Measurements from ENCODE around the gene STK11IP. TPM values are rescaled to one million over a fixed set of nuclear protein-coding genes. Genes with fewer than 3 reads are reported as not detected.

STK11IP gene
- polyA plus RNA-seq, 1 donor: 17.6 TPM

DNA sequence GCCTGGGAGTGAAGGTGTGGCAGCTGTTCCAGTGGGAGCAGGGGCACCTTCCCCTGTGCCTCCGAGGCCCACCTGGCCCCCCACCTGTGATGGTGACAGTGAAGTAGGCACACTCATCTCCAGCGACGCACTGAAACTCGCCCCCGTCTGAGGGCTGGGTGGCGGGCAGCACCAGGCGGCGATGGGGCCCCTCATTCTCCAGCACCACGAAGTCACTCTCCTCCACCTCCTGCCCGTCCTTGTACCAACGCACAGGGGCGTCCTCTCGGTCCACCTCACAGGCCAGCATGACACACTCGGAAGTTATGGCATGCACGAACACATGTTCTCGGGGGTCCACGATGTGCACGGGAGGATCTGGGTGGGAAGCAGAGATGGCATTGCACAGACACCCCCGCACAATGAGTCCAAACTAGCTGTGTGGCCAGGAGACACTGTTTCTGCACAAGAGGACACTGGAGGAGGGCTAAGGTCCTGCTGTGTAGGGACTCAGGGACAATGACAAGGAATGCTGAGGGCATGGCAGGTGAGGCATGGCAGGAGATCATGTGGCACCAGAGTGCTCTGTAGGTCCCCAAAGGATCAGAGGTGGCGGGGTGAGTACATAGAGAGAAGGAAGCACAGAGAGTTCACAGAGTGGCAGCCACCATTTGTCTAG, 34.3 kb upstream of the STK11IP start:
- DNase-seq: no peak

DNA sequence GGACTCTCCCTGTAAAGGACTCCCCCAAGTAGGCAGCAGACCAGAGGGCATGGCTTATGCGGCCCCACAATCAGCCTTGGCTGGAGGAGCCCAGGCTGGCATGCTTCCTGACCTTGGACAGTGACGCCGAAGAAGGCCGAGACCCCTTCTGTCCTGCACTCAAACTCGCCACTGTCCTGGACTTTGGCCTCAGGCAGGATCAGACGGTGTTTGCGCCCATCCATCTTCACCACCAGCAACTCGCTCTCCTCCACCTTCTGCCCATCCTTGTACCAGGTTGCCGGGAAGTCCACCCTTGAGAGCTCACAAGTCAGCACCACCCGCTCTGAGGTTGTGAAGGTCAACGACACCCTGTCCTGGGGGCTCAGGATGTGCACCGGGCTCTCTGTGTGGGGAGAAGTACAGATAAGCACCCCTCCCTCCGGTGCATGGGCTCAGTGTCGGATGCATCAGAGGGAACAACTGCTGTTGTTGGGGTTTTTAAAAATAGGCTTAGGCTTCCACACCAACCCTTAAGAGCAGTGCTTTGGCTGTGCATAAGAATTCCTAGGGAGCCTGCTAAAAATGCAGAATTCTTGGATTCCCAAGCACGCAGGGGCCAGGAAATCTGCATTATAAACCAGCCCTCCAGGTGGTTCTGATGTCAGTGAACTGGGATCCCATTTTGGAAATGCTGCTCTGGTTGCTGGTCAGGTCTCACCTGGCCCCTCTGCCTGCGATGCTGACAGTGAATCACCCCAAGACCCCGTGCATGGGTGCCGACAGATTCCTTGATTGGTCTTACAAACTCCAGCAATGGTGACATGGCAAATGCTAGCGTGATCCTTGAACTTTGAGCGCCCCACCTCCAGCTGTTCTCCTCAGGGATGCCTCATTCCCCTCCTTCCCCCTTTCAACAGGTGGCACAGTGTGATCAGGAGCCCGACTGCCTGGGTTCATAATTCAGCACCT, 32.3 kb upstream of the STK11IP start:
- DNase-seq: no peak

DNA sequence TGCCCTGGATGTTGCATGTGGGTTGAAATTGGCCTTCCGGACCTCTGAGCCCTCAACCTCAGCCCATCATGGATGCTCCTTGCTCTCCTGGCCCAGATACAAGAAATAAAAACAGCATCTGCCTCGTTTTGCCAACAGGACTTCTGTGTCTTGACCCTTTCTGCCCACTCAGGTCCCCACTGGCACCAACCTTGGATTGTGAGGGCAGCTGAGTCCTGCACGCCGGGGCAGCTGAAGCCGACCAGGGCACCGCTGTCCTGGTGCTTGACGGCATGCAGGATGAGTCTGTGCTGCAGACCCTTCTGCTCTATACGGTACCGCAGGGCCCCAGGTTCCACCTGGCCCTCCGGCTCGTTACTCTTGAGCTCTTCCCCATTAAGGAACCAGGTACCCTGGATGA, 31.0 kb upstream of the STK11IP start:
- DNase-seq: no peak

DNA sequence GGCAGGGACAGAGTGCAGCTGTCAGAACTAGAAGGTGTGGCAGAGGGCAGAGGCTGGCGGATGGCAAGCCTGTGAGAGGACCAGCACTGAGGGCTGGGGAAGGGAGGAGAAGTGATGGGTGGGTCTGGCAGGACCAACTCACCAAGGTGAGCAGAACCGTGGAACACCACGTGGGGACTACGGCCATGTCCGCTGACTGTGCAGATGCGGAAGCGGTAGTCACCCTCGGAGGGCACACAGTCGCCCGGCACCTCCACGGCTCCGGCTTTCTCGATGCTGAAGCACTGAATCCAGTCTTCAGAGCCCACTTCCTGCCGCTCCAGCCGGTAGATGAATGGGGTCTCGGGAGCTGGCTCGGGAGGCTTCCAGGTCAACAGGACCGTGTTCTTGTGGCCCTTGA, 30.5 kb upstream of the STK11IP start:
- DNase-seq: no peak

DNA sequence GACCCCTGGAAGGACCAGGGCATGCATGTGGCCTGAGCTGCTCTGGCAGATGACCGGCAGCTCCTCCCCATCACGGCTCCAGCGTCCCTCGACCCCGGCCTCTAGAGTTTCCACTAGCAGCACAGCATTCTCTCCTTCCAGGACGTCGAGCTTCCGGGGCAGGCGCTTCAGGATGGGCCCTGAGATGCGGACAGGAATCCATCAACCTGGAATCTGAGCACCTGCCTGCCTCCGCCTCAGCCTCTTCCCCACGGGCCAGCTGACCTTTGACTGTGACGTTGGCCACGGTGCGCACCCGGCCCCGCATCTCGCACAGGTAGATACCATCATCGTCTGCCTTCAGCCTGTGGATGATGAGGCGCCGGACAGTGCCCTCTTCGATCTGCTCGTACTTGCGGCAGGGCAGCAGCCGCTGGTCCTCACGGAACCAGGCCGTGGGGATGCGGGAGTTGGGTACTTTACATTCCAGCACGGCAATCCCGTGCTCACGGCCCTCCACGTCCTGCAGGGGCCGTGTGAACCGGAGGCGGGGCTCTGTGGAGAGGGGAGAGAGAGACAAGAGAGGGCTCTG, 29.8 kb upstream of the STK11IP start:
- DNase-seq: no peak

DNA sequence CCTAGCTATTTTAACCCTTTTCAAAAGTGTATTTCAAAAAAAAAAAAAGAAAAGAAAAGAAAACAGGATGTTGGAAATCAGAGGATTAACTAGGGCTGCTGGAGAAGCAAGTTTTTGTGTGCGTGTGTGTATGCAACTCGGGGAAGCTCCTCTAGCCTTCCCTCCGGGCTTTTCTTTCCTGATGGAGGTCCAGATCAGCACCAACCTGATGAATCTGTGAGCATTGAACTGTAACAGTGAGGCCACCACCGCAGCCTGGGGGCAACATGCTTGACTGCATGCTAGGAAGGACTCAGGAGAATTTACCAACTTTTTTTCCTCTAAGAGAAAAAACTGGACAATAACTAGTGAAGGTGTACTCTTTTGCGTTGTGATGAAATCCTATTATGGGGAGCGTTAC, 28.6 kb upstream of the STK11IP start:
- no peak for DNase-seq

DNA sequence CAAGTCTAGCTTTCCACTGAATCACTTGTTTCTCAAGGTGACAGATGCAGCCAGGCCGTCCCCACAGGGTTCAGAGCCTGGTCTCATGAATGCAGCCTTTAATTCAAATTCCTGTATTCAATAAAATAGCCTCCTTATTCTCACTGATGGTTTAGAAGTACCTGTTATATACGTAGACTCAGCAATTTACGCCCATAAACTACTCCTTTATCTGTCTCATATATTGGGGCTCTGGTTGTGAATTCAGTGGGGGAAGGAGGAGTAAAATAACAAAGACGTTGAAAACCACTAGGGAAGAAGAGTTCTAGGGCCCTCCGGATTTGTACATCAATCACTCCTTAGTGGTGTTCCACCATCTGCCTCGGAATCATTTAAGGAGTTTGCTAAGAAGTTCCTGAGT, 28.0 kb upstream of the STK11IP start:
- DNase-seq: no peak

DNA sequence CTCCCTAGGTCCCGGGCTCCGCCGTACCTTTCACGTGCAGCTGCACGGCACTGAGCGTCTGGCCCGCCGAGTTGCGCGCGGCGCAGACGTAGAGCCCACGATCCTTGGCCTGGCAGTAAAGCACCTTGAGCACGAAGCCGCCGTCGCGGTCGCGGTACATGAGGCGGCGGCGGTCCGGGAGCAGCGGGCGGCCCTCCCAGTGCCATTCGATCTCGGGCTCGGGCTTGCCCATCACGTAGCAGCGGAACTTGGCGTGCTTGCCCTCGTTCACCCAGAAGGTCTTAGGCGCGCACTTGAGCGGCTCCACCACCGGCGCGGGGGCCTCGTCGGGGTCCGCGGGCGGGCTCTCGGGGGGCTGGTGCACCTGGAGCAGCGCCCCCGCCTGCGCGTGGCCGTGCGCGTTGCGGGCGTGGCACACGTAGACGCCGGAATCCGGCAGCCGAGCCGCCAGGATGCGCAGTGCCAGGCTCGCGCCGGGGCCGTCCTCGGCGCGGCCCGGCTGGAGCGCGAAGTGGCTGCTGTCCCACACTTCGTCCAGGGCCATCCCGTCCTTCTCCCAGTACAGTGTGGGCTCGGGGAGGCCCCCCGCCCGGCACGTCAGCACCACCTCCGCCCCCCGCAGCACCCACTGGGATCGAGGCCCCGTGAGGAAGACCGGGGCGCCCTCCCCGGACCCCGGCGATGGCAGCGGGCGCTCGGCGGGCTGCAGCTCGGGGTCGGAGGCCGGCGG, 27.3 kb upstream of the STK11IP start:
- DNase-seq: peak; percentile 37

DNA sequence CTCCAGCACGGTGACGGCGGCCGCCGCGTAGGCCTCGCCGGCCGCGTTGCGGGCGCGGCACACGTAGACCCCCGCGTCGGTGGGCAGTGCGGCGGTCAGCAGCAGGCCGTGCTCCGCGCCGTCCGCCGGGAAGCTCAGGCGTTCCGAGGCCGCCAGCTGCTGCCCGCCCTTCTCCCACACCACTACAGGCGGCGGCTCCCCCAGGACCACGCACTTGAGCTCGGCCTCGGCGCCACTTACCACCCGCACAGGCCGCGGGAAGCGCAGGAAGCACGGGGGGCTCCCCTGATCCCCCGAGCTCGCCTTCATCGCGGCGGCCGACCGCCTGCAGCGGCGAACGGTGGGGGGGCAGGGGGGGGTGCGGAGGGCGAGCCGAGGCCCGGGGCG, 26.7 kb upstream of the STK11IP start:
- DNase-seq: peak; percentile 47

DNA sequence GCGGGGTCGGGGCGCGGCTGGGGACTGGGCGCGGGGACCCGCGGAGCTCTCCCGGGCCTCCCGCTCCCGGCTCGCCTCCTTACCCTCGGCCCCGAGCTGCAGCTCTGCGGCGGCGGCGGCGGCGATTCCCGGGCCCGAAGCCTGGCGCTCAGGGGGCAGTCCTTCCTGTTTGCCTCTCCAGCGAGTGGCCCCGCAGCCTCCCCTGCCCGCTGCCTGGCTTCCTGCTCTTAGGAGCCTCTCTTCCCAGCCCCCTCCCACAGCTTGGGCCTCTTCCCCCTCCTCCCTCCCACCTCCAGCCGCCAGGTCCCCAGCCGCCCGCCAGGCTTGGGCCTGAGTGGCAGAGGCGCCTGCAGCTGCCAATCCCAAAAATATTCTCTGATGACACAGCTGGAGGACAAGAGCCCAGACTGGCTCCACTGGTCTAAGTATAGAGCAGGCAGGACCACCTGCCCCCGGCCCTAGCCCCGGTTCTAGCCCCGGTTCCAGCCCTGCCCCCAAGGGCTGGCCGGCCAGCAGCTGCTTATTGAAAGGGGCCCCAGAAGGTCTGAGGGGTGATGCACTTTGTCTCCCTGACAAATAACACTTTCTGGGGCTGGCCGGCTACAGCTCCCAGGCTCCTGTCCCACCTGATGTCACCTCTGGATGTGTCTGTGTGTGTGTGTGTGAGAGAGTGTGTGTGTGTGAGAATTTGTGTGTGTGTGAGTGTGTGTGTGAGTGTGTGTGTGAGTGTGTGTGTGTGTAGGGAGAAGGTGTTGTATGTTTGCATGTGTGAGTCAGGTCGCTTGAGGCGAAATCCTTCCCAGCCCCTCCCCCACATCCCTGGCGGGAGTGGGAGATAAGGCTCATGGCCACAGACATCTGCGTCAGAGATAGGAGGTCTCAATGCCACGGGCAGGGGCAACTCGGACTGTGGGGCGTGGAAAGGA, 26.1 kb upstream of the STK11IP start, which contains the start of gene OBSL1:
TSS of gene OBSL1 (minus strand) at position 229 of the 926 bp plus-strand sequence. CDS start 307 bp downstream, outside the sequence.
- DNase-seq: peak; percentile 75

DNA sequence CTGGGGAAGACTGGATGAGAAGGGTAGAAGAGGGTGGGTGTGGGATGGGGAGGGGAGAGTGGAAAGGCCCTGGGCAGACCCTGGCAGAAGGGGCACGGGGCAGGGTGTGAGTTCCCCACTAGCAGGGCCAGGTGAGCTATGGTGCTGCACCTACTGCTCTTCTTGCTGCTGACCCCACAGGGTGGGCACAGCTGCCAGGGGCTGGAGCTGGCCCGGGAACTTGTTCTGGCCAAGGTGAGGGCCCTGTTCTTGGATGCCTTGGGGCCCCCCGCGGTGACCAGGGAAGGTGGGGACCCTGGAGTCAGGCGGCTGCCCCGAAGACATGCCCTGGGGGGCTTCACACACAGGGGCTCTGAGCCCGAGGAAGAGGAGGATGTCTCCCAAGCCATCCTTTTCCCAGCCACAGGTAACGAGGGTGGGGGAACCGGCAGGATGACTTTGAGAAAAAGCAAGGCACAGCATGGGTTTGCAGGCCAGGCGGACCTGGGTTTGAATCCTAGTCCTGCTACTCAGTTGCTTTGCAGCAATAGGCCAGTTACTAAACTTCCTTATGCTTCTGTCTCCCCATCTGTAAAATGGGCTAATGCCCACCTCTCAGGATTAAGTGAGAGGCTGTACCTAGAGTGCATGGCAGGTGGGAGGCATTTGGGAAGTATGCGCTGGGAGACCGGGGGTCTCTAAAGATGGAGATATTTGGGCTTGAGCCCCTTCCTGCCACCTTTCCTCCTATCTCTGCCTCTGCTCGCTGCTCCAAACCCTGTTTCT, 25.2 kb upstream of the STK11IP start, which contains the start of gene INHA:
TSS of gene INHA (plus strand) at position 74 of the 765 bp plus-strand sequence. CDS start at position 139, 65 bp downstream.
- DNase-seq: no peak

DNA sequence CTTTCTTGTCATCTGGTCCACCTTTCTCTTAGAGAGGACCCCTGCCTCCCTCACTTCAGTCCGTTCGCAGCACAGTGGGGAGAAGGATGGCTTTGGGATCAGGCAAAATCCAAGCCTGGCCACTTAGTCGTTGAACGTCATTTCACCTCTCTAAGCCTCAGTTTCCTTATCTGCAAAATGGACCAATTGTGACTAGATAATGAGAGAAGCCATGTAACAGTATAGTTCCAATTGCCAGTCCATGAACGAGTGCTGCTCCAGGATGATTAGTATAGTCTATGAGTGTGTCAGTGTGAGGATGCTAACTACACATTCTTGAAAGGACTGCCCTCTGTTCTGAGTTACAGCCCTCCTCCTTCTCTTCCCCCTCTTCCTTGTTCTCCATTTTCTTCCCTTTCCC, 24.5 kb upstream of the STK11IP start:
- DNase-seq: no peak

DNA sequence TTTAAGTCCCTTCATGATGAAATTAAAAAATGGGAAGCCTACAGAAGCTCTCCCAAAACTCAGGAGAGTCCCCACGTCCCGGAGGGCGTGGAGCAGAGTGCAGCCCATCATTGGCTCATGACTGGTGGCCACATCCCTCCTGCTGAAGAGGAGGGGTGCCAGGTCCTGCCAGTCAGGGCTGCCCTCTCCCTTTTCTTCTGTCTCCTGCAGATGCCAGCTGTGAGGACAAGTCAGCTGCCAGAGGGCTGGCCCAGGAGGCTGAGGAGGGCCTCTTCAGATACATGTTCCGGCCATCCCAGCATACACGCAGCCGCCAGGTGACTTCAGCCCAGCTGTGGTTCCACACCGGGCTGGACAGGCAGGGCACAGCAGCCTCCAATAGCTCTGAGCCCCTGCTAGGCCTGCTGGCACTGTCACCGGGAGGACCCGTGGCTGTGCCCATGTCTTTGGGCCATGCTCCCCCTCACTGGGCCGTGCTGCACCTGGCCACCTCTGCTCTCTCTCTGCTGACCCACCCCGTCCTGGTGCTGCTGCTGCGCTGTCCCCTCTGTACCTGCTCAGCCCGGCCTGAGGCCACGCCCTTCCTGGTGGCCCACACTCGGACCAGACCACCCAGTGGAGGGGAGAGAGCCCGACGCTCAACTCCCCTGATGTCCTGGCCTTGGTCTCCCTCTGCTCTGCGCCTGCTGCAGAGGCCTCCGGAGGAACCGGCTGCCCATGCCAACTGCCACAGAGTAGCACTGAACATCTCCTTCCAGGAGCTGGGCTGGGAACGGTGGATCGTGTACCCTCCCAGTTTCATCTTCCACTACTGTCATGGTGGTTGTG, 23.0 kb upstream of the STK11IP start:
- no peak for DNase-seq

DNA sequence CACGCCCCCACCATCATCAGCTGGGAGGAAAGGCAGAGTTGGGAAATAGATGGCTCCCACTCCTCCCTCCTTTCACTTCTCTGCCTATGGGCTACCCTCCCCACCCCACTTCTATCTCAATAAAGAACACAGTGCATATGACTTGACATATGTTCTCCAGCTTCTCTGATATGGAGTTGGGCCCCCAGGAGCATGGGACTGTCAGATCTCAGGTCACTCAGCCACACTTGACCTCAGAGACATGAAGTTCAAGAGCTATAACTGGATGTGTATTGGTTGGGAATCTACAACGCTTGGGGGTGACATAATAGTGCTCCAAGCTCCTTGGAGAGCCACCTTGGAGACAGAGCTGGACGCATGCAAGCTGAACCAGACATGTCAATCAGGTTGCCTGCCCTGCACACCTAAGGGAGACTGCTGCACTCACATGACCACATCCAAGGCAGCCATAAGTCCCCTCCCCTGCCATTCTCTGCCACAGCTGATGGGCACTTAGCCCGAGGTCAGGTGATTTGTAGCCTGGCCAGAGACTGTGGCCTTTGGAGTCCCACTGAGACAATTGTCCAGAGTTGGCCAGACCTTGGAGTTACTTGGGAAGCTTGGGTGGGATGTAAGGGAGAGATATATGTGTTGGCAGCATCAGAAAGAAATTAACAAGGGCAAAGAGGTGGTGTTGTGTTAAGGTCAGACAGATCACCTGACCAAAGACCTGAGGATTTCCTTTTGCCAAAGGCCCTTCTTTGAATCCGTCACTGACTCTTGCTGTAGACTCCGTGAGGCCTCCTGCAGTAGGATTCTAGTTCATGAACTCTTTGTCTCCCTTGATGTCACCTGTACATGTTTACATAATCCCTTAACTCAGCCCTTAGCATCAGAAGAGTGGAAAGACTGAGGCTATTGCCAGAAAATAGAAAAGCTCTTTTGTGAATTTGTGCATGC, 21.8 kb upstream of the STK11IP start:
- no peak for DNase-seq

DNA sequence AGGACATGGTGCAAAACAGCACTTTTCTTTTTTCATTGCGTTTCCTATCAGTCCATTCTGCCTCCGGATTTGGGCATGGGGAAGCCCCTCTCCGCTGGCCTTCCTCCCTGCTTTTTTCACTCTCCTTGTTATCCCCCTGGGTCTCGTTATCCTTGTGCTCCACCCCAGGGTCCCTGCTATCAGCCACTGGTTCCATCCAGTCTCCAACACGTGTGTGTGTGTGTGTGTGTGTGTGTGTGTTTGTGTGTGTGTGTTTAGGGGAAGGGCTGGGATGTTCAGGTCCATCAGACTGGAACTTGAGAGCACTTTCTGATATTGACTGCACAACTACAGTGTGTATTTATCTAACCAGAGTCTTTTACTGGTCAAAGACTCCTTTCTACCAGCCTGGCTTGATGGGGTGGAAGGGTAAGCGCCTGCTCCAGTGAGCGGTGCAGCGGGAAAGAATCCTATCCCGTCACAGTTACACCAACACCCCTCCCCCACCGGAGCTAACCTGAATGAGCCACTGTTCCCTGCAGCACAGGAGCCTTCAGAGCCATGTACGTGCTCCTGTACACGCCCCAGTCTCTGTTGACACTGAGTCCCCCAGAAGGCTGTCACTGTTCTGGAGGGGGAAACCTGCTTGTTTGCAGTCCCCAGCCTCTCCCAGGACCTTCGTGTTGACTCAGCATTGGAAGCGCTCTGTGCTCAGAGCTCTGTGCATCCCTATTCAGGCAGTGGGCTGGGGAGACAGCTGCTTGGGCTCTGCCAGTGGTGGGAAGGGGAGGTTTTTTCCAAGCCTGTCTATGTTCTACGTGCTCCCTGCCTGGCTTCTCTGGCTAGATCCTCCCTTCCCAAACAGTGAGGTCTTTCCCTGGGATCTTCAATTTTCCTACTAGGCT, 20.9 kb upstream of the STK11IP start:
- no peak for DNase-seq

DNA sequence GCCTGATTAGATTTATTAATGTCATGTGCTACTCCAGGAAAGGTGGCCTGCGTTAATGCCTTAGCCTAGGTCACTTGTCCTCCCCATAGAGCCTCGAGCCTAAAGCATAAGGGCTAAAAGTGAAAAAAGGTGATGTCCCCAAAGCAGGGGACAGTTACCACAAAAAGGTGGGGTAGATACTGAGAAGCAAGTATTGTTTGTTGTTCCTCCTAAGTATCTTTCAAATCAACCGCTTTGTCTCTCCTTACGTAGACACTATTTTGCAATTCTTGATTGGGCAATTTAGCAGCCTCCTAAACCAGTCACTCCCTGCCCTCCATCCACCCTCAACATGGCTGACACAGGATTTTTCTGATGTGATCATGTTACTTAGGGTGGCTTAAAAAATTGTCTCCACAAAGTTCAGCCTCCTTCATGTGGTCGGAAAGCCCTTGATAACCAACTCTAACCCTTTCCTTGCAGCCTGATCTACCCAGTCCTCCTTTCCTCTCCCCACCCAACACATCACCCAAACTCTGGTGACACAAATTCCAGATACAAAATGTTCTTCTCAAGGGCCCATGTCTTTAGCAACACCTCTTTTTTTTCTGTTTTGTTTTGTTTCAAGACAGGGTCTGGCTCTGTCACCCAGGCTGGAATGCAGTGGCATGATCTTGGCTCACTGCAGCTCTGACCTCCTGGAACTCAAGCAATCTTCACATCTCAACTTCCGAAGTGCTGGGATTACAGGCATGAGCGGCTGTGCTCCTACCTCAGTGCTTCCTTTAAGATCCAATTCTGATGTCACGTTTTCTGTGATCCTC, 18.6 kb upstream of the STK11IP start:
- no peak for DNase-seq

DNA sequence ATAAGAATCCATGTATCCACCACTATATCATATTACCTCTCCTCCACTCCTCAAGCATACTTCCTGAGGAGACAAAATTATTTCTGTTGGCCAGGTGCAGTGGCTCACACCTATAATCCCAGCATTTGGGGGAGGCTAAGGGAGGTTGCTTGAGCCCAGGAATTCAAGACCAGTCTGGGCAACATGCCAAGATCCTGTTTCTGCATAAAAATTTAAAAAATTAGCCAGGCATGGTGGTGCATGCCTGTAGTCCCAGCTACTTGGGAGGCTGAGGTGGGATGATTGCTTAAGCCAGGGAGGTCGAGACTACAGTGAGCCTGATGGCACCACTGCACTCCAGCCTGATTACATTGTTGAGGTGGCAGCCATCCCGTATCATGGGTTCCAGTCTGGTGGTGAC, 16.3 kb upstream of the STK11IP start:
- DNase-seq: no peak
